Measurements from ENCODE around the gene POLR3GL. TPM values are rescaled to one million over a fixed set of nuclear protein-coding genes. Genes with fewer than 3 reads are reported as not detected.
A peak's percentile ranks its signal among the peaks of the same experiment; 100 is the strongest.

POLR3GL gene
- total RNA-seq, 2 donors from 2014 or later, result 22.2 to 24.1 TPM

DNA sequence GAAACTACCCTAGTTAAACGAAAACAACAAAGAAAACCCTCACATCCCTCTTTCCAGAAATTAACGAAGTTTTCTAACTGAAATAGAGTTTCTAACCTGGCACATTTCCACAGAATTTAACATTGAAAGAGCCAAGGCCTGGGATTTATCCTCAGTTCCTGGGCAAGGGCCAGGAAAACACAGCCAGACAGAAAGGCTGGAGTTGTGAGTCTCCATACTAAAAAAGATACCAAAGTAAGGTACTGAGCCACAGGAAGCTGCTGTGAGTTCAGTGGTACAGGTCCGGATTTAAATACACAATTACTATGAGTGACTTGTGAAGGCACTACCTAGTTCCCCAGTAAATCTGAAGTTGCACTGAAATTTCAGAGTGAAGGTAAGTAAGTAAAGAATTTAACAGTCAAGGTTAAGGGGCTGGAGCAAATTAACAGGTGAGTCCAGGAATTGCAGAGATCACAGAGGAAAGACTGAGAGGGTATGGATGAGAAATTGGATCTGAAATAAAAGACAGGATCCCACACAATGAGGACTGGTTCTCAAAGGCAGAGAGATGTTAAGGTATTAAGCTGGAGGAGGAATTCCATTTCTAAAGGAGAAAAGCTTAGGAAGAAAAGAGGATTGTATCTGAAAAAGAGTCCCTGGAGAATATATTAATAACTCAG lies 7.6 kb upstream of the POLR3GL start:
- peak overlapping the region; percentile 99 for H3K4me3 Mint-ChIP-seq
- ATAC-seq, result no peak
- no peaks in the 10 kb centered on the region for H3K27me3 Mint-ChIP-seq
- no peaks in the 10 kb centered on the region for H3K9me3 ChIP-seq (ENCODE audit: control insufficient read depth, low read length, poor library complexity, severe bottlenecking)
- peaks cover 6% of the 10 kb centered on the region for H3K36me3 Mint-ChIP-seq (ENCODE audit: low read depth)
- peaks cover 67% of the 10 kb centered on the region for H3K4me1 Mint-ChIP-seq
- H3K27ac Mint-ChIP-seq, result peak overlapping the region; percentile 98
- DNase-seq, result no peak

DNA sequence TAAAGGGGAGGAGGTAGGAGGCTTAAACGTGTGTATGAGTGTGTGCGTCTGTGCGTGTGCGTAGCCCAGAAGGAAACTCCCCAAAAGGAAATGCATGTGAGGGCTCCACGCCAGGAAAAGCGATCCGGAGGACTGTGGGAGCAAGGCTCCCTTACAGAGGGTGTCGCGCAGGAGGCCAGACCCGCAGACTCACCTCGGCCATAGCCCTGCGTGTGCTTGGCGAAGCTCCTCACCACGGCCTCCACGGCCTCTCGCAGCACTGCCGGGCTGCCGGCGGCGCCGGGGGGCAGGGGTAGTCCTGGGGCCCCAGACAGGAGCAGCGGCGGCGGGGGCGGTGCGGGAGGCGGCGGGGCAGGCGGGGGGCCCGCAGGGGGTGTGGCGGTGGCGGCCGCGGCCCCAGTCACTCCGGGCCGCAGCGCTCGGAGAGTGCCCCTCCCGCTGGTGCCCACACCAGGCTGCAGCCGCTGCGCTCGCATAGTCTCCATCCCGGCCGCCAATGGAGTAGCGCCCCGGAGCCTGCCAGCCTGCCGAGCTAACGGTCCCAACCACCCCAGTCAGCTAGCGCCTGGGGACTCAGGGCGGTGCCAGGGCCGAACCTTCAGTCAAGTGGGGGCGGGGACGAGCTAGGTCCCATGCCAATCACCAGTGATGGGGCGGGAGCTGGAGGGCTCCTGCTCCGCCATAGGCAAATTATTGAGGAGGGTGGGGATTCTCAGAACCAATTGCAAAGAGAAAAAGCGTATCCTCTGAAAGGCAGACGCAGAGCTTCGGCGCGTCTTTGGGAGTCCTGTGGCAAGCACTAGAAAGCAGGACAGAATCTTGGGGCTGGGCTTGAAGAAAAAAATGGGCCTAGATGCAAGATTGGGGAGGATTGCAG lies 6.8 kb upstream of the POLR3GL start, which contains the start of gene LIX1L:
LIX1L (minus strand) TSS at position 575 of the 877 bp plus-strand sequence; CDS start at position 485, 90 bp downstream.
- Mint-ChIP-seq H3K27me3 (no peaks in the 10 kb centered on the region), H3K4me1 (peaks cover 70% of the 10 kb centered on the region)

GRCh38 chr1:145958734-145959133 lies 5.8 kb upstream of the POLR3GL start:
- peaks cover 74% of the 10 kb centered on the region for H3K4me1 Mint-ChIP-seq
- peaks cover 6% of the 10 kb centered on the region for H3K36me3 Mint-ChIP-seq (ENCODE audit: low read depth)
- H3K27me3 Mint-ChIP-seq, result no peaks in the 10 kb centered on the region
- ATAC-seq (no peak), DNase-seq (no peak)
- no peak overlapping the region for H3K4me3 Mint-ChIP-seq
- H3K27ac Mint-ChIP-seq, result peak overlapping the region; percentile 98
- no peaks in the 10 kb centered on the region for H3K9me3 ChIP-seq (ENCODE audit: control insufficient read depth, low read length, poor library complexity, severe bottlenecking)

More for the DNA sequence above, 6.8 kb upstream of the POLR3GL start, which contains the start of gene LIX1L:
- H3K27ac Mint-ChIP-seq, result peak within 1 kb of the TSS; percentile 98
- ATAC-seq (peak; percentile 91), DNase-seq (peak; percentile 88 to 92 (median 88))
- H3K9me3 ChIP-seq (ENCODE audit: control insufficient read depth, low read length, poor library complexity, severe bottlenecking), result no peaks in the 10 kb centered on the region
- H3K4me3 Mint-ChIP-seq, result peak within 1 kb of the TSS; percentile 99
- H3K36me3 Mint-ChIP-seq (ENCODE audit: low read depth), result peaks cover 6% of the 10 kb centered on the region

GRCh38 chr1:145959333-145959732 lies 5.2 kb upstream of the POLR3GL start:
- ATAC-seq, result no peak
- H3K4me1 Mint-ChIP-seq, result peaks cover 75% of the 10 kb centered on the region
- peaks cover 6% of the 10 kb centered on the region for H3K36me3 Mint-ChIP-seq (ENCODE audit: low read depth)
- no peaks in the 10 kb centered on the region for H3K27me3 Mint-ChIP-seq
- no peaks in the 10 kb centered on the region for H3K9me3 ChIP-seq (ENCODE audit: control insufficient read depth, low read length, poor library complexity, severe bottlenecking)
- peak overlapping the region; percentile 98 for H3K4me3 Mint-ChIP-seq
- no peak for DNase-seq
- H3K27ac Mint-ChIP-seq, result peak overlapping the region; percentile 90

GRCh38 chr1:145959957-145960467 lies 4.5 kb upstream of the POLR3GL start:
- Mint-ChIP-seq H3K4me1 (peaks cover 70% of the 10 kb centered on the region), H3K4me3 (peak overlapping the region; percentile 98), H3K27me3 (no peaks in the 10 kb centered on the region), H3K27ac (peak overlapping the region; percentile 90), H3K36me3 (ENCODE audit: low read depth) (peaks cover 6% of the 10 kb centered on the region)
- no peaks in the 10 kb centered on the region for H3K9me3 ChIP-seq (ENCODE audit: control insufficient read depth, low read length, poor library complexity, severe bottlenecking)
- DNase-seq (no peak), ATAC-seq (no peak)

DNA sequence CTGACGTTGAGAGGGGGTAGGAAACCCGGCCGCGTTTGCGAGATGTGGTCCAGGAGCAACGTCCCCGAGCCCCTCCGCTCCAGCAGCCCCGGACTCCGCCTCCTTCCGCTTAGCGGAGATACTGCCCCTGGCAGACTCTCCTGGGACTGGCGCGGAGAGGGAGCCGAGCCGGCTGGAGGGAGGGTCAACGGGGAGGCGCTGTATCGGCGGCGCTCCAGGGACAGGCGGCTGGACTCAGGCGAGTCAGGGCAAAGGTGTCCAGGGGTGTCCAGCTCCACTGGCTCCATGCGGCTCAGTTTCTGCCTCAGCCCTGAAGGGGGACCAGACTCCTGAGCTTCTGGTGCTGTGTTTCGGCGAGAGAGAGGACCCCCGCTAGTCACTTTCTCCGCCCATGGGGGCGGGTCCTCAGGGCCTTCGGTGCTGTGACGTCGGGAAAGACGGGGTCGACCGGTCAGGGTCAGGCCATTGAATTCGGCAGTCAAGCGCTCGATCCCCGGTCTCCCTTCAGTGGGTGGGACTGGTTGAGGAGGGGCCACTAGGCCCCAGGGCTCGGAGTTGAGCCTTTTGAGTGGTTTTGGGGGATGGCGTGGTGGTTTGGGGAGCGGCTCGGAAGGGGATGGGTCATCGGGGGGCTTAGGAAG lies 3.9 kb upstream of the POLR3GL start:
- Mint-ChIP-seq H3K36me3 (ENCODE audit: low read depth) (peaks cover 4% of the 10 kb centered on the region), H3K27ac (peak overlapping the region; percentile 90), H3K27me3 (no peaks in the 10 kb centered on the region), H3K4me1 (peaks cover 66% of the 10 kb centered on the region), H3K4me3 (peak overlapping the region; percentile 98)
- DNase-seq (peak in 2 of 3 donors; percentile 55 to 57), ATAC-seq (no peak)
- no peaks in the 10 kb centered on the region for H3K9me3 ChIP-seq (ENCODE audit: control insufficient read depth, low read length, poor library complexity, severe bottlenecking)

DNA sequence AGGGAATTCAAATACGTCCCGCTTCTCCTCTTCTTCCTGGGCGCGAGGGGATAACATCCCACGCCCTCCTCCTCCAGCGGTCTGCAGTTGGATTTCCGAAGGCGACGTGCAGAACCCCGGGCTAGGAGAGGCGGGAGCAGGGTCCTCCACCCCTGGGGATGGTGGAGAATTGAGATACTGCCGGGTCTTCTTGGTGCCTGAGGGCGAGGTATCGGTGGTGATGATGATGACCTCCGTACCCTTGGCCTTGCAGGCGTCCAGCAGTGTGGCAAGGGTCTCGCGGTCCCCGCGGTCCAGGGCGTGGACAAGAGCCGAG lies 3.4 kb upstream of the POLR3GL start:
- Mint-ChIP-seq H3K27me3 (no peaks in the 10 kb centered on the region), H3K36me3 (ENCODE audit: low read depth) (peaks cover 4% of the 10 kb centered on the region), H3K4me1 (peaks cover 63% of the 10 kb centered on the region), H3K27ac (peak overlapping the region; percentile 90), H3K4me3 (peak overlapping the region; percentile 98)
- ATAC-seq, result no peak
- no peaks in the 10 kb centered on the region for H3K9me3 ChIP-seq (ENCODE audit: control insufficient read depth, low read length, poor library complexity, severe bottlenecking)
- no peak for DNase-seq

DNA sequence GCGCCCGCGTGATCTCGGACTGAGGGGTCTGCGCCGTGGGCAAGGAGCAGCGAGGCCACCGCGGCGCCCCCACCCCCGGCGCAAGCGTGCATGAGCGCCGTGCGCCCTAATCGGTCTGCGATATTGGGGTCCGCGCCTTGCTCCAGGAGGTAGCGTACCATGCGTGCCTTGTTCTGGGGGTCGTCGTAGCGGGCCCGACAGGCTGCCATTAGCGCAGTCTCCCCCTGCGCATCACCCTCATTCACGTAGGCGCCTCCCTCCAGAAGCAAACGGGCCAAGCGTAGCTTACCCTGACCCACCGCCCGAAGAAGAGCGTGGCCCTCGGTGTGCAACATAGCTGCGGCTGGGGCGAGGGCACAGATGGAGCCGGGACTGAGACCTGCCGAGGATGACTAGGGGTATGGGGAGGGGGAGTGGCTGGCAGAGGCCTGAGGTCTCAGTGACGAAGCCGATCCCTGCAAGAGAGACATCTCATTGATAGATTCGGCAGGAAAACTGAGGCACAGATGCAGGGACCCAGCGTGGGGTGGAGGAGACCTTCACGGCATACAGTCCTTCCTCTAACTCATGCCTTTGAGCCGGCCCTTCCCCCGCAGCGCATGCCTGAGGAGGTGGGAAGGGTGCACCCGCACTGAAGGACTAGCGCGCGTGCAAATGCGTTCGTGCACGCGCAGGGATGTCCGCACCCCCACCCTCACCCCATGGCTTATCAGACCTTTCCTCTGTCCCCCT lies 2.9 kb upstream of the POLR3GL start:
- H3K4me3 Mint-ChIP-seq, result peak overlapping the region; percentile 98
- no peak for ATAC-seq
- no peak for DNase-seq
- H3K4me1 Mint-ChIP-seq, result peaks cover 61% of the 10 kb centered on the region
- no peaks in the 10 kb centered on the region for H3K27me3 Mint-ChIP-seq
- peaks cover 4% of the 10 kb centered on the region for H3K36me3 Mint-ChIP-seq (ENCODE audit: low read depth)
- no peaks in the 10 kb centered on the region for H3K9me3 ChIP-seq (ENCODE audit: control insufficient read depth, low read length, poor library complexity, severe bottlenecking)
- peak overlapping the region; percentile 97 for H3K27ac Mint-ChIP-seq

DNA sequence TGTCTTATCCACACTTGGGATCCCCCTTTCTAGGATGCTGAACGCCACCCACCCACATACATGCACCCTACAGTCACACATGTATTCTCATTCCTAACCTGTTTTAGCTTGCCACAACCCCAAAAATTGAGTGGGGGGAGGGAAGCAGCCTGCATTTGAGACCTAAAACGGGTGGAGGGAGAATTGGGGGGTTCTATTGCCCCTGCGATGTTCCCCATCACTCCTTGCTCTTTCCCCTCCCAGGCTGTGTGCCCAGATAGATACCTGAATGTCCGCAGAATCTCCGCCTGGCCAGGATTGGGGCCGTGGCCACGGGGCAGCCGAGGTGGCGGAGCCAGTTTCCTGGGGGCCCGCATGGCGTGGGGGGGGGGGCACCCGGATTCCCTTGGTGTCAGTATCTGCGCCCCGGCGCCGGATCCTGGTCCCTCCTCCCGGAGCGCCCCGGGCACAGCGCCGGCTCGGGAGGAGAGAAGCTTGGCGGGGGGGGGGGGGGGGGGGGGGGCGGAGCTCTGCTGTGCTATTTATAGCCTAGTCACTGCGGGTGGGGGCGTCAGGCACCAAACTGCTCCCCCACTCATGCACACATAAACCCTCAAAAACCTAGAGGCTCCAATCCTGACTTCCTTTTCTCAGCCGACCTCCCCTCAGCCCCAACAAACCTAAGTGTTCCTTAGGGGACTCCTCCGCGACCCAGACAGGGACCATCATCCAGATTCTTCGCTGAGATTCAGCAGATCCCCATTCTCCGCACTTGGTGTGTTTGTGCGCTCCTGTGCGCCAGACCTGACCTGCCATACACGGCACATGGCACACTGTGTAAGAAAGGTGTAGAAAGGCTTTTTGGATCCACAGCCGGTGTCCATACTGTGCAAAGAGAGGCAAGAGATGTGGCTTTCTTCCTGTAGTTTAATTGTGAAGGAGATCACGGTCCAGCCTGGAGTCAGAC lies 2.1 kb upstream of the POLR3GL start:
- Mint-ChIP-seq H3K4me1 (peaks cover 53% of the 10 kb centered on the region), H3K4me3 (peak overlapping the region; percentile 98), H3K36me3 (ENCODE audit: low read depth) (no peaks in the 10 kb centered on the region), H3K27ac (peak overlapping the region; percentile 97), H3K27me3 (no peaks in the 10 kb centered on the region)
- DNase-seq (peak in 2 of 3 donors; percentile 34 to 40), ATAC-seq (no peak)
- H3K9me3 ChIP-seq (ENCODE audit: control insufficient read depth, low read length, poor library complexity, severe bottlenecking), result no peaks in the 10 kb centered on the region

DNA sequence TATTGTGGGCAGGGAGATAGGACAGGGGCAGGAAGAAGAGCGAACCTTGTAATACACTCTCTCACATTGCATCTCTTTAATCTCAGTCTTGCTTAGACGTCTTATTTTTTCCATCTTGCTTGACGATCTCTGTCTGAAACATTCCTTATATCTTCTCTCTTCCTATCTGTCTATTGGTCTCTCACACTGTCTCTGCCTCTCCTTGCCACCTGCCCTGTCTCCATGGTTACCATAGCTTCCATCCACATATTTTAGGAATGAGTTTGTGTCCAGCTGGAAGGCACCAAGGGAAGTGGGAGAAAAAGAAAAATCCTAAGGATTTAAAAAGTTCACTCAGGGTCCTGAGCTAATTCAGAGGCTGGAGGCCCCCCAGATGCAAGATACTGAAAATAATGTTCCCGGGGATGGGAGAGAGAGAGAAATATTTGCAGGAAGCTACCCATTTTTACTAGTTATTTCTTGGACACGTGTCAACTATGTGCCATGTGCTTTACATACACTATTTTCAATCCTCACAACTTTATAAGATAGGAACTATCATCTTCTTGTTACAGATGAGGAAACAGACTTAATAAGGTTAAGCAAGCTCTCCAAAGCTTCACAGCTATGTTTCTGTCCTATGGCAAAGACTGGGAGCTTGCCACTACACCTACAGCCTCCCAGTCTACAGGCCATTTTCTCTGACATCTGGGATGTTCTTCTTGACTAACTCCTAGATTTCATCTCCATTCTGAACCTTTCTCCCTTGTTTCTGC lies 1.0 kb upstream of the POLR3GL start:
- no peak for ATAC-seq

GRCh38 chr1:145965119-145965744 lies 742 bp downstream of the POLR3GL start:
- H3K4me1 Mint-ChIP-seq, result peaks cover 35% of the 10 kb centered on the region
- no peak for ATAC-seq

More for the DNA sequence above, 1.0 kb upstream of the POLR3GL start:
- DNase-seq, result no peak
- H3K4me3 Mint-ChIP-seq, result peak overlapping the region; percentile 98
- H3K4me1 Mint-ChIP-seq, result peaks cover 49% of the 10 kb centered on the region
- no peaks in the 10 kb centered on the region for H3K36me3 Mint-ChIP-seq (ENCODE audit: low read depth)
- peak overlapping the region; percentile 97 for H3K27ac Mint-ChIP-seq
- H3K27me3 Mint-ChIP-seq, result no peaks in the 10 kb centered on the region
- H3K9me3 ChIP-seq (ENCODE audit: control insufficient read depth, low read length, poor library complexity, severe bottlenecking), result no peaks in the 10 kb centered on the region

More at GRCh38 chr1:145965119-145965744, 742 bp downstream of the POLR3GL start:
- no peak for DNase-seq
- H3K36me3 Mint-ChIP-seq (ENCODE audit: low read depth), result no peaks in the 10 kb centered on the region
- no peaks in the 10 kb centered on the region for H3K27me3 Mint-ChIP-seq
- H3K4me3 Mint-ChIP-seq, result peak overlapping the region; percentile 98
- H3K27ac Mint-ChIP-seq, result peak overlapping the region; percentile 97
- H3K9me3 ChIP-seq (ENCODE audit: control insufficient read depth, low read length, poor library complexity, severe bottlenecking), result no peaks in the 10 kb centered on the region
